H1 (cell line): ENCODE data around the gene SMARCC1. TPM values are rescaled to one million over a fixed set of nuclear protein-coding genes. Genes with fewer than 3 reads are reported as not detected.

Source experiments
- RBBP5 ChIP-seq: IDR thresholded peaks from 2 replicates; pipeline ENCODE4 v1.7.1; 2012; ENCODE audit warnings: low read depth, mild to moderate bottlenecking, inconsistent platforms, low read length, moderate library complexity, borderline replicate concordance
- polyA plus RNA-seq, 7 experiments: library from polyadenylated mRNA; depleted of rRNA in 3 of 7; stranded (reverse) in 5 of 7; unstranded in 2 of 7; fragments of >200 nt in 5 of 7; fragments of 200-250 nt in 2 of 7; gene quantifications; 1 replicate in 5 of 7; 2 replicates in 1 of 7; 4 replicates in 1 of 7; pipeline versions ENCODE4 v1.2.1 to v1.2.3, GENCODE V29; 2011 to 2013; ENCODE audit warnings: missing spikeins in 2 of 7, mixed read lengths in 2 of 7
- total RNA-seq: library from RNA; stranded (reverse); fragmentation: NEBNext Ultra II Directional; extraction: Animal tissue kit (Norgen Biotek cat#: 25700); gene quantifications from 2 replicates; pipeline ENCODE4 v1.2.1, GENCODE V29; 2021

The SMARCC1 gene
- total and polyA plus RNA-seq, 2 of the 8 experiments (the other 6 are each of a cell fraction or from before 2014, with no cell fraction given), result 64.1 to 335 TPM

DNA sequence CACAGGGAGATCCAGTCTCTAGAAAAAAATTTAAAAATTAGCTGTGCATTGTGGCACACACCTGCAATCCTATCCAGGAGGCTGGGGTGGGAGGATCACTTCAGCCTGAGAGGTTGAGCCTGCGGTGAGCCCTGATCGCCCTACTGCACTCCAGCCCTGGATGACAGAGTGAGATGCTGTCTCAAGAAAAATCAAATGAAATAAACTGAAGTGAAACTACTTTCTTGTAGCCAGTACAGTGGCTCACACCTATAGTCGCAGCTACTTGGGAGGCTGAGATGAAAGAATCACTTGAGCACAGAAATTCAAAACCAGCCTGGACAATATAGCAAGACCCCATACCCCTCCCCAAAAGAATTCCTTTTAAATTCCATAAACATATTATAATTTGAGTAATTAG lies 35.4 kb downstream of the SMARCC1 start (continued):
- TF ChIP-seq RBBP5, result no peak
